Measurements from ENCODE around the gene GSC2.

- no peak for TF ChIP-seq ARNT (IDR thresholded peaks at IDR 0.05)
- TF ChIP-seq BHLHE40 (IDR thresholded peaks at IDR 0.05; ENCODE audit: borderline replicate concordance): no peak
- TF ChIP-seq ZNF384 (IDR thresholded peaks at IDR 0.05): no peak
- no peak for TF ChIP-seq NFRKB (IDR thresholded peaks at IDR 0.05)
These were observed 17.2 kb upstream of the GSC2 start for GRCh38 chr22:19167106-19167869.
